Ishikawa (cell line): Measurements from ENCODE around the gene ASB6.

ENCODE experiments used
- FOXM1 ChIP-seq: IDR thresholded peaks from 2 replicates; pipeline ENCODE4 v1.6.1; 2012; ENCODE audit warnings: low read depth, borderline replicate concordance
- NFIC ChIP-seq: IDR thresholded peaks from 2 replicates; pipeline ENCODE4 v1.6.1; 2012
- TAF1 ChIP-seq: IDR thresholded peaks from 2 replicates; pipeline ENCODE4 v1.6.1; 2012; ENCODE audit warnings: low read depth, mild to moderate bottlenecking
- TEAD4 ChIP-seq: IDR thresholded peaks from 2 replicates; pipeline ENCODE4 v1.6.1; 2012

DNA sequence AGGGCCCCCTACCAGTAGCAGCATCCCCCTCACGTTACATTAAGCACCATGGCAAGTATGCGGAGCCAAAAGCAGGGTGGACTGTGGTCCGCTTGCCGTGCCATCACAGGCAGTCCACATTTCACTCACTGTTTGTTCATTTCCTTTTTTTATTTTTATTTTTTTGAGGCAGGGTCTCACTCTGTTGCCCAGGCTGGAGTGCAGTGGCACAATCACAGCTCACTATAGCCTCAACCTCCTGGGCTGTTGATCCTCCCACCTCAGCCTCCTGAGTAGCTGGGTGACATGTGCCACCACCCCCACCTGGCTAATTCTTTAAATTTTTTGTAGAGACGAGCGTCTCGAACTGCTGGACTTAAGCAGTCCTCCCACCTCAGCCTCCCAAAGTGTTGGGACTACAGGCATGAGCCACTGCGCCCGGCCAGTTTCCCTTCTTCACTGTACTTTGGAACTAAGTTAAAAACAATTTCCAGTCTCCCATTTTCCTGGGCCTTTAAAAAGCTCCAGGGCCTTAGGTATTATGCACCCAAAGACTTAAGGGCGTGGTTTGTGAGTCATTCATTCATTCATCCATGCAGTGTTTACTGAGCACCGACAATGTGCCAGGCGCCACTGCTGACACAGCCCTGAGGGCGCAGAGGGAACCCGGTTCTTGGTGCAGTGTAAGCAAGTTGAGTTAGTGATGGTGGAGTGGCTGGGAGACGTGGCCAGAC lies 43.4 kb upstream of the ASB6 start:
- no peak for TF ChIP-seq FOXM1
- no peak for TF ChIP-seq TAF1
- no peak for TF ChIP-seq NFIC
- no peak for TF ChIP-seq TEAD4
